Tibial artery (tissue), 4 donors: ENCODE measurements around the gene LHPP.

Experiments
- DNase-seq, 2 donors: peaks; one replicate each; pipeline ENCODE4 v3.0.0-alpha.2; 2019
- H3K27ac ChIP-seq, 2 donors: fragments of 200-600 bp; sonication (generic) in 1 of 2; 1 replicate in 1 of 2; 2 replicates in 1 of 2; pipeline ENCODE4 v1.5.1; 2018 to 2019; ENCODE audit warnings: mild to moderate bottlenecking in 1 of 2
- H3K27me3 ChIP-seq, 2 donors: fragments of 200-600 bp; sonication (generic) in 1 of 2; one replicate each; pipeline versions ENCODE4 v1.5.1 to v1.6.0; 2016 to 2019
- H3K36me3 ChIP-seq, 3 donors: fragments of 200-600 bp; sonication (generic) in 2 of 3; one replicate each; pipeline ENCODE4 v1.5.1; 2016 to 2019; ENCODE audit warnings: mild to moderate bottlenecking in 2 of 3
- H3K4me1 ChIP-seq, 4 donors: fragments of 200-600 bp; sonication (generic) in 2 of 4; 1 replicate in 3 of 4; 2 replicates in 1 of 4; pipeline ENCODE4 v1.5.1; 2016 to 2019
- H3K4me3 ChIP-seq, 2 donors: fragments of 200-600 bp; sonication (generic) in 1 of 2; 1 replicate in 1 of 2; 2 replicates in 1 of 2; pipeline ENCODE4 v1.5.1; 2018 to 2019; ENCODE audit warnings: mild to moderate bottlenecking in 2 of 2
- H3K9me3 ChIP-seq, 3 donors: fragments of 200-600 bp; sonication (generic) in 1 of 3; one replicate each; pipeline ENCODE4 v1.5.1; 2016 to 2019
- CTCF ChIP-seq, 2 experiments: fragments of 200-600 bp in 1 of 2; fragments of 450-650 bp in 1 of 2; IDR thresholded peaks; one replicate each; pipeline ENCODE4 v1.5.1; 2017 to 2019; ENCODE audit warnings: antibody characterized with exemption in 2 of 2, mild to moderate bottlenecking in 1 of 2, moderate library complexity in 1 of 2
- intact Hi-C: fragments of 100-400 bp; cut with DNase I; formaldehyde crosslinking; loops from one replicate; pipeline ENCODE4 v1.15.0; 2023; ENCODE audit warnings: low total_unique reads

Gene LHPP

GRCh38 chr10:124618470-124619073 lies 156.9 kb downstream of the LHPP start:
- TF ChIP-seq CTCF (IDR thresholded peaks at IDR 0.05), result no peak
- H3K27me3 ChIP-seq, result no peaks in the 10 kb centered on the region
- no peak for DNase-seq
- peaks cover 0 to 28% (median 17%) of the 10 kb centered on the region in 3 donors for H3K36me3 ChIP-seq
- intact Hi-C loops, result no loop called here
- H3K27ac ChIP-seq, result no peak overlapping the region
- no peak overlapping the region for H3K4me3 ChIP-seq
- no peaks in the 10 kb centered on the region for H3K9me3 ChIP-seq
- peaks cover 0 to 10% (median 7%) of the 10 kb centered on the region in 4 donors for H3K4me1 ChIP-seq

GRCh38 chr10:124619195-124619594 lies 157.6 kb downstream of the LHPP start:
- no peak overlapping the region for H3K4me3 ChIP-seq
- H3K4me1 ChIP-seq, result peaks cover 0 to 10% (median 7%) of the 10 kb centered on the region in 4 donors
- no peak overlapping the region for H3K27ac ChIP-seq
- DNase-seq, result no peak
- peaks cover 0 to 28% (median 17%) of the 10 kb centered on the region in 3 donors for H3K36me3 ChIP-seq
- intact Hi-C loops, result no loop called here
- no peaks in the 10 kb centered on the region for H3K27me3 ChIP-seq
- no peaks in the 10 kb centered on the region for H3K9me3 ChIP-seq
- TF ChIP-seq CTCF (IDR thresholded peaks at IDR 0.05), result no peak

GRCh38 chr10:124619802-124620490 lies 158.3 kb downstream of the LHPP start:
- DNase-seq, result no peak
- no peak overlapping the region for H3K27ac ChIP-seq
- H3K36me3 ChIP-seq, result peaks cover 0 to 28% (median 17%) of the 10 kb centered on the region in 3 donors
- H3K9me3 ChIP-seq, result no peaks in the 10 kb centered on the region
- intact Hi-C loops, result no loop called here
- H3K27me3 ChIP-seq, result no peaks in the 10 kb centered on the region
- TF ChIP-seq CTCF (IDR thresholded peaks at IDR 0.05), result no peak
- H3K4me1 ChIP-seq, result peaks cover 0 to 16% (median 7%) of the 10 kb centered on the region in 4 donors
- H3K4me3 ChIP-seq, result no peak overlapping the region

- no peak for TF ChIP-seq CTCF (IDR thresholded peaks at IDR 0.05)
- intact Hi-C loops, result no loop called here
- Histone ChIP-seq H3K36me3 (peaks cover 0 to 26% (median 11%) of the 10 kb centered on the region in 3 donors), H3K4me3 (no peak overlapping the region), H3K27me3 (no peaks in the 10 kb centered on the region), H3K27ac (no peak overlapping the region), H3K4me1 (peaks cover 0 to 28% (median 7%) of the 10 kb centered on the region in 4 donors), H3K9me3 (no peaks in the 10 kb centered on the region)
- DNase-seq, result no peak
Observed at GRCh38 chr10:124621637-124622036, 160.0 kb downstream of the LHPP start.

GRCh38 chr10:124622158-124622557 lies 160.5 kb downstream of the LHPP start:
- DNase-seq, result no peak
- H3K27me3 ChIP-seq, result no peaks in the 10 kb centered on the region
- H3K4me1 ChIP-seq, result peaks cover 0 to 34% (median 7%) of the 10 kb centered on the region in 4 donors
- no peaks in the 10 kb centered on the region for H3K9me3 ChIP-seq
- intact Hi-C loops, result no loop called here
- no peak overlapping the region for H3K4me3 ChIP-seq
- H3K36me3 ChIP-seq, result peaks cover 0 to 21% (median 9%) of the 10 kb centered on the region in 3 donors
- no peak for TF ChIP-seq CTCF (IDR thresholded peaks at IDR 0.05)
- no peak overlapping the region for H3K27ac ChIP-seq
